Occipital lobe (tissue), 2 donors: ENCODE results near the gene AKNA. TPM values are rescaled to one million over a fixed set of nuclear protein-coding genes. Genes with fewer than 3 reads are reported as not detected.
"Not testable (repeated sequence)": the region's sequence is repeated elsewhere in the genome, so short reads cannot be mapped to it uniquely, and the experiment has no call there.

Experiments
- DNase-seq: peaks from one replicate; lab custom pipeline; 2025; lab: John Stamatoyannopoulos, UW
- total RNA-seq: library from RNA; depleted of rRNA; stranded (reverse); fragments of >200 nt; gene quantifications from one replicate; pipeline ENCODE4 v1.2.3, GENCODE V29; 2014

Gene AKNA
- total RNA-seq, 1 donor from 2014 or later = 3.3 TPM

- DNase-seq = no peak
Measured at GRCh38 chr9:114341991-114342390, 45.8 kb downstream of the AKNA start.

- DNase-seq = no peak
Measured at GRCh38 chr9:114341152-114341830, 46.5 kb downstream of the AKNA start.

- DNase-seq = peak; percentile 5
Measured at GRCh38 chr9:114339130-114339908, 48.5 kb downstream of the AKNA start.

GRCh38 chr9:114338187-114338586 lies 49.6 kb downstream of the AKNA start:
- DNase-seq = no peak

DNA sequence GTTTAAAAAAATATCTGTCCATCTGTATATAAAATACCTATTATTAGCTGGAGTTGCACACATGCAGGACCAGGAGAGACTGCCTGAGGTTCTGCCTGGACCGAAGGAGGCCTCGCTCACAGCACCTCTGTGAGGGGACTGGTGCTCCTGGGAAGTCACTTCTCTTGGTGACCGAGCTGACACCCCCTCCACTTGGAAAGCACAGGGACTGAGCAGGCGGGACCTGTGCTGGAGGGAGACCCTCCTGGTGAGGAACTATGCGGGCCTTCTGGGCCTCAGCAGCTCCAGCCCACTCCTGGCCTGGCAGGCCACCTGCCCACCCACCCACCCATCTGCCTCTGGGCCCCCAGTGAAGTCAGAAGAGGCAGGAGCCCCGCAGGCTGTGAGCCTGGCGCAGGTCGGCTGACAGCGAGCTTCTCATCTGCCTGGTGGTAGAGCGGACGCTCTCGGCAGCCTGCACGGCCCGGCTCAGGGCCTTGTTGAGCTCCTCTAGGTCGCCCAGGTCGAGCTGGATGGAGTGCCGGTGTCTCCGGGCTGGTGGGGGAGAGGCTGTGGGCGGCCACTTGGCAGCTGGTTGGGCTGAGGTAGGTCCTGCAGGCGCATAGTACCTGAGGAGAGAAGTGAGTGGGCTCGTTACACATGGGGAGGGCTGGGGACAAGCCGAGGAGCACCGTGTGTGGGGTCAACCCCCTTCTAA lies 50.9 kb downstream of the AKNA start:
- no peak for DNase-seq

DNA sequence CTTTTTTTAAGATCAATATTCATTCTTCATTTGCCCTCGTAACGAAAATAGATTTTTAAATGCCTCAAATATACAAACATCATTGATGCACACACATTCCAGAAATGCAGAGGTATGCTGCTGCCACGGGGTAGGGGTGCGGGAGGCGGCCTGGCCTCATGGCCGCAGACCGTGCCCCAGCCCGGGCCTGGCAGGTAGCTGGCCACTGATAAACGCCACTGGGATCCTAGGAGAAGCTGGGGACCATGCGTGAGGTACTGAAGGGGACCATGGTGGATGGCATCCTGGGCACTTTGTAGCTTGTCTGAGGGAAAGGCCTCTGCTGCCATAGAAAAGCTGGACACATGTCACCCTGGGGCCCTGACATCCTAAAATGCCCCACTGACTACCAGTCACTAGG lies 51.6 kb downstream of the AKNA start:
- DNase-seq = no peak

- no peak for DNase-seq
Measured at GRCh38 chr9:114335745-114336144, 52.0 kb downstream of the AKNA start.

DNA sequence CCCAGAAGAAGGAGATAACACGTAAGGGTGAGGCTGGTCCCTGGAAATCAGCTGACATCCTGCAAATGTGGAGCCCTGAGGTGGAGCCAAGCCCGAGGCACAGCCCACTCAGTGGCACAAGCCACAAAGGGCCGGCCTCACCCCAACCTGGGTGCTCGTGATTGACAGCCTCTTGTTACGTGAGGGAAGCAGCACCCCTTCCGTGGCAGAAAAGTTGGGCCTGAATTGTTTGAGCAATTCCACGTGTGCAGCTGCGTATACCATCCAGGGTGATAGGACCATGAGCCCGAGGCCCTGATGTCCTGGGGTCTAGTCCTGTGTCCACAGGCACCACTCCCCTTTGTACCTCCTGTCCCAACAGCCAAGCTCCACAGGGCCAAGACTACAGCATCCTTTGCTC lies 53.3 kb downstream of the AKNA start:
- no peak for DNase-seq

DNA sequence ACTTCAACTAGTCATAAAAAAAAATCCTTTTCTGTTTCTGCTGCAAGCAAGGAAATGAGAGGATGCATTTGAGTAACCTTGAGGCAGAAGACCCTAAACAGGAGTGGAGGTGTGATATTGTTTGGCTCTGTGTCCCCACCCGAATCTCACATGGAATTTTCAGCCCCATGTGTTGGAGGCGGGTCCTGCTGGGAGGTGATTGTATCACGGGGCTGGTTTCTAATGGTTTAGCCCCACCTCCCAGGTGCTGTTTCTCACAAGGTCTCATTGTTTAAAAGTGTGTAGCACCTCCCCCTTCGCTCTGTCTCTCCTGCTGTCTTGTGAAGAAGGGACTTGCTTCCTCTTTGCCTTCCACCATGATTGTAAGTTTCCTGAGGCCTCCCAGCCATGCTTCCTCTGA lies 54.1 kb downstream of the AKNA start:
- not testable (repeated sequence) for DNase-seq

GRCh38 chr9:114332474-114333040 lies 55.2 kb downstream of the AKNA start:
- not testable (repeated sequence) for DNase-seq

DNA sequence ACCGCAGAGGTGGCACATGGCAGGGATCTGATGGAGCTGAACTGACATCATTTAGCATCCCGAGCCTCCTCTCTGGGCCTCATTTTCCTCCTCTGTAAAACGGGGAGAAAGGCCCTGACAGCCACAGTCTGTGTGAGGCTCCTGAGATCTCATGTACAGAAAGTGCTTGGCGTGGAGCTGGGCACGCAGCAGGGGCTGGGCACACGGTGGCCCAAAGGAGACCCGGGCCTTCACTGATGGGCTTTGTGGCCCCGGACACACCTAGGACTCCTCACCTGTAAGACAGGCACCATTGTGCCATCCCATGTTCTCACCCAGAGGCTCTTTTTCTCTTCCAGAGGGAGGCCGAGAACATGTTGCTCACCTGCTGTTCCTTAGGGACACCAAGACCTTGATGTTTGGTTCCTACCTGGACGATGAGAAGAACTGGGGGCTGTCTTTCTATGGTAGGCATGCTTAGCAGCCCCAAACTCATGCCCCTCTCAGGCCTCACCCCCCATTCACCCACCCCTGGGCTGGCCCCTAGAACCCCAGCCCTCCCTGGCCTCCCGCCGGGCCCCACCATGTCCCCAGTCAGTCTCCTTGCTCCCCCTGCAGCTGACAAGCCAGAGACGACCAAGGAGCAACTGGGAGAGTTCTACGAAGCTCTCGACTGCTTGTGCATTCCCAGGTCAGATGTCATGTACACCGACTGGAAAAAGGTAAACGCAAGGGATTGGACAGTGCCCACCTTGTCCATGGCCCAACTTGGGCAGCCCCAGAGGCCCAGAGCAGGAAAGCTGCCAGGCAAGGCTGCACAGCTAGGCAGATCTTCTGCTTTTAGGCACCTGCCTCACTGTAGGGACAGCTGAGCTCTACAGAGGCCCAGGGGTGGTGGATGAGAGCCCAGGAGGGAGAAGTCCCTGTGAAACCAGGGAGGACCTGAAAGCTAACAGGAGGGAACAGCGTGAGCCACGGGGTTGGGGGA lies 56.3 kb downstream of the AKNA start:
- not testable (repeated sequence) for DNase-seq

DNA sequence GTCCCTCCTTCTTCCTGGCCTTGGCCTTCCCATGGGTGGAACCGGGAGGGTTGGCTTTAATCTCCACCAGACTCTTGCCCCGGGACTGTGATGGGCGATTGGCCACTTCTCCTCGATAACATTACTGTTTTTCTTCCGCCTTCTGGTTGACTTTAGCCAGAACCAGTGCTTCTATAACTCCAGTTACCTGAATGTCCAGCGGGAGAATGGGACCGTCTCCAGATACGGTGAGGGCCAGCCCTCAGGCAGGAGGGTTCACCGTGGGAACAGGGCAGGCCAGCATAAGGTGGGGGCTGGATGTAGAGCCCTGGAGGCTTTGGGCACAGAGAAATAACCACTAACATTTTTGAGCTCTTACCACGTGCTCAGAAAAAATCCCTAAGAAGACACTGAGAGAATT lies 57.1 kb downstream of the AKNA start:
- DNase-seq = no peak

GRCh38 chr9:114329625-114330022 lies 58.2 kb downstream of the AKNA start, which contains the start of gene ORM2:
ORM2 (plus strand) TSS chr9:114329869; CDS start chr9:114329905, 36 bp downstream.
- not testable (repeated sequence) for DNase-seq

- DNase-seq = not testable (repeated sequence)
Measured at GRCh38 chr9:114328937-114329624, 58.7 kb downstream of the AKNA start.

DNA sequence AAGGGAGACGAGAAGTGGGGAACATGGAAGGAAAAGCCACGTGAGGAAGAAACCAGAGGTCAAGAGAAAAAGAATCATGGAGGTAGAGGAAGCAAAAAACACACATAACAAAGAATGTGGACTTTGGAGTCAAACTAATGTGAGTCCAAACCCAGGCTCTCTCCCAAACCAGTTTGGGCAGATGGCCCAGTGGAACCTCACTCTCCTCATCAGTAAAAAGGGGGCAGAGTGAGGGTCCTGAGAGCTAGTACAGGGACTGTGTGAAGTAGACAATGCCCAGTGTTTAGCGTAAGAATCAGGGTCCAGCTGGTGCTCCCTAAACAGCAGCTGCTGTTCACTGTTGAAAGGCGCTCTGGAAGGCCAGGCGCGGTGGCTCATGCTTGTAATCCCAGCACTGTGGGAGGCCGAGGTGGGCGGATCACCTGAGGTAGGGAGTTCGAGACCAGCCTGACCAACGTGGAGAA lies 59.4 kb downstream of the AKNA start:
- not testable (repeated sequence) for DNase-seq

DNA sequence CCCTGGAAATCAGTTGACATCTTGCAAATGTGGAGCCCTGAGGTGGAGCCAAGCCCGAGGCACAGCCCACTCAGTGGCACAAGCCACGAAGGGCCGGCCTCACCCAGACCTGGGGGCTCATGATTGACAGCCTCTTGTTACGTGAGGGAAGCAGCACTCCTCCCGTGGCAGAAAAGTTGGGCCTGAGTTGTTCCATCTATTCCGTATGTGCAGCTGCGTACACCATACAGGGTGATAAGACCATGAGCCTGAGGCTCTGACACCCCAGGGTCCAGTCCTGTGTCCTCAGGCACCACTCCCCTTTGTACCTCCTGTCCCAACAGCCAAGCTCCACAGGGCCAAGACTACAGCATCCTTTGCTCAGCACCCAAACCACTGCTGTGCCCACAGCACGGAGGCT lies 60.0 kb downstream of the AKNA start:
- no peak for DNase-seq

GRCh38 chr9:114325684-114326254 lies 62.0 kb downstream of the AKNA start:
- DNase-seq = not testable (repeated sequence)

DNA sequence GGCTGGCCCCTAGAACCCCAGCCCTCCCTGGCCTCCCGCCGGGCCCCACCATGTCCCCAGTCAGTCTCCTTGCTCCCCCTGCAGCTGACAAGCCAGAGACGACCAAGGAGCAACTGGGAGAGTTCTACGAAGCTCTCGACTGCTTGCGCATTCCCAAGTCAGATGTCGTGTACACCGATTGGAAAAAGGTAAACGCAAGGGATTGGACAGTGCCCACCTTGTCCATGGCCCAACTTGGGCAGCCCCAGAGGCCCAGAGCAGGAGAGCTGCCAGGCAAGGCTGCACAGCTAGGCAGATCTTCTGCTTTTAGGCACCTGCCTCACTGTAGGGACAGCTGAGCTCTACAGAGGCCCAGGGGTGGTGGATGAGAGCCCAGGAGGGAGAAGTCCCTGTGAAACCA lies 62.8 kb downstream of the AKNA start:
- not testable (repeated sequence) for DNase-seq

- no peak for DNase-seq
Measured at GRCh38 chr9:114324492-114324891, 63.3 kb downstream of the AKNA start.

- DNase-seq = not testable (repeated sequence)
Measured at GRCh38 chr9:114323849-114324248, 63.9 kb downstream of the AKNA start.
